HG03520 (cell line): ENCODE data around the gene GPX4.

Source experiments
- ATAC-seq: cut with Tn5 transposase; IDR thresholded peaks from one replicate; pipeline ENCODE4 v1.9.1; 2021; ENCODE audit warnings: mild to moderate bottlenecking, moderate library complexity; ENCODE audit not compliant: unreplicated experiment

Gene GPX4

GRCh38 chr19:1084024-1084868, 19.5 kb upstream of the GPX4 start:
- no peak for ATAC-seq

GRCh38 chr19:1085053-1085658, 18.6 kb upstream of the GPX4 start:
- ATAC-seq: no peak

DNA sequence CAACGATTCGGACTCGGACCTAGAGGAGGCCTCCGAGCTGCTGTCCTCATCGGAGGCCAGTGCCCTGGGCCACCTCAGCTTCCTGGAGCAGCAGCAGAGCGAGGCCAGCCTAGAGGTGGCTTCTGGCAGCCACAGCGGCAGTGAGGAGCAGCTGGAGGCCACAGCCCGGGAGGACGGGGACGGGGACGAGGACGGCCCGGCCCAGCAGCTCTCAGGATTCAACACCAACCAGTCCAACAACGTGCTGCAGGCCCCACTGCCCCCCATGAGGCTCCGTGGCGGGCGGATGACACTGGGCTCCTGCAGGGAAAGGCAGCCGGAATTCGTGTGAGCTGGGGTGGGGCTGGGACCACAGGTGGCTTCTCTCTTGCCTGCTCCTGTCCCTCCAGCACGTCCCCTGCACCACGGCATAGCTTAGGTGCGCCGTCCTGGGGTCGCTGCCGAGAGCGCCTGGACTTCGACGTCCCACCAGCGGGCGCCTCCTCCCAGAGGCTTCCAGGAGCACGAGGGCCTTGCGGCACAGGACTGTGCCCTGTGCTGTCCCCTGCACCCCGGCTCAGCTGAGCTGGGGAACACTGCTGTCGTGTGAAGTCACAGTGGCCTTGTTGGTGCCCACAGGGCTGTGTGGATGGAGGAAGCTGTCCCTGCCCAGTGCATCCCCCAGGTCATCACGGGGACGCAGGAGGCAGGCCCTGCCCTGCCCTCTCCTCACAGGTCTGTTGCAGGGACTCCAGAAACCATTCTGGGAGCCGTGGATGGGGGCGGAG, 17.9 kb upstream of the GPX4 start:
- no peak for ATAC-seq

DNA sequence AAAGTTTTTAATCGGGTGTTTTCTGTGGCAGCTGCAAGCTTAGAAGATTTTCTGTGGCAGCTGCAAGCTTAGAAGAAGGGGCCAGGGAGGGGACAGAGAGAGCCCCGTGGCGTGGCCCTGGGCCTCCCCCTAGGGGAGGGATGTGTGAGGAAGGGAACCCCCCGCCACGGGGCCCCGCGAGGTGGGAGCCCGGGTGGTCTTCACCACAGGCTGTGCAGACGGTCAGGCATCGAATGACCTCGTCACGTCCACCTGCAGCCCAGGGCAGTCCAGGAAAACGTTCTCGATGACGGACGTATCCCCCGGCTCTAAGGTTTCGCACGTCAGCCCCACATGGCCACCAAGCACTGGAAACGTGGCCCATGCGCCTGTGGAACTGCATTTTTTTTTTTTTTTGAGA, 17.2 kb upstream of the GPX4 start:
- no peak for ATAC-seq

GRCh38 chr19:1087813-1088415, 15.9 kb upstream of the GPX4 start:
- no peak for ATAC-seq

DNA sequence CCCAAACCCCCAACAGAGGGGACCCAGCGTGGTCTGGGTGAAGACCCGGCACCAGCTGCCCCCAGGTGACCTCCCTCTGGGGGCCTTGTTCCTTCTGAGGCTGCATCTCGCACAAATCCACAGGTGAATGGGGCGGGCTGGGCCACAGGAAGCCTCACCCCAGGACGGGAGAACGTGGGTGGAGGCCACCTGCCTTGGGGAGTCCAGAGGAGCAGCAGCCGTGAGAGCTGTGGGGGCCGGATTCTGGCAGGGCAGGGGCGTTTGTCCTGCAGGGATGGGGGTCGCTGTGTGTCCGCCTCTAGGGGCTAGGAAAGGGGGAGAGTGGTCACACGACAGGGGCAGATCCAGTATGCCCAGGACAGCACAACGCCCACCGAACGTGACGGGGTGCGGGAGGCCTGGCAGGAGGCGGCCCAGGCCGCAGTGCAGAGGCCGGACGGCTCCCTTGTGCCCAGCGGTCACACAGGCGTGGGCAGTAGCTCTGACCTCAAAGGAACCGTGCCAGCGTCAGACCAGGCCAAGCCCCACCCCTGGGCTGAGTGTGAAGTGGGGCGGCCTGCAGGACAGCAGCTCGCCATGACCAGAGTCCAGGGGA, 15.3 kb upstream of the GPX4 start:
- ATAC-seq: no peak

DNA sequence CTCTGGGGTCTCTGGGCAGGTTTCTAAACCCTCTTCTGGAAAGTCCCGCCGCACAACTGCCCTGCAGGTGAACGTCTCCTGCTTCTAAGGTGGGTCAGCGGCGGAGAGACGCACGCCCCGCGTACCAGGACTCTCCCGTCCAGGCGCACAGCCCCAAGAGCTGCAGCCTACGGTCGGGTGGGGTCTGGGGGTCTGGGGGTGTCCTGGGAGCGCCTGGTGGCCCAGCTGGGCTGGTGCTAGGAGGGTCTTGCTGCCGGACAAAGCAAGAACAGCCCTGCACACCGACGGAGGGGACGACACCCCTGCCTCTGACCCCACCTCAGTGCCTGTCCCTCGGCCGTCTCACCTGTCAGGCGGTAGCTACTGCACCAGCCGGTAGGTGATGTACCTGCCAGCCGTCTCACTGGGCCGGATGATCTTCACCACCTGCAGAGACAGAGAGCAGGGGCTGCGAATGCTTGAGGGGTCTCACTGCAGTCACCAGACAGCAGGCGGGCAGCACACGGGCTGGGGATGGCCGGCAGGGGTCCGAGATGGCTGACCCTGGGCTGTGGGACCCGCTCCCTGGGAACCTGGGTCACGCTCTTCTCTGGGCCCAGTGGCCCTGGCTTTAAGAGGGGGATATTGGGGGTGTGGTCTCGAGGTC, 14.5 kb upstream of the GPX4 start:
- ATAC-seq: no peak

GRCh38 chr19:1089891-1090290, 13.9 kb upstream of the GPX4 start:
- no peak for ATAC-seq

DNA sequence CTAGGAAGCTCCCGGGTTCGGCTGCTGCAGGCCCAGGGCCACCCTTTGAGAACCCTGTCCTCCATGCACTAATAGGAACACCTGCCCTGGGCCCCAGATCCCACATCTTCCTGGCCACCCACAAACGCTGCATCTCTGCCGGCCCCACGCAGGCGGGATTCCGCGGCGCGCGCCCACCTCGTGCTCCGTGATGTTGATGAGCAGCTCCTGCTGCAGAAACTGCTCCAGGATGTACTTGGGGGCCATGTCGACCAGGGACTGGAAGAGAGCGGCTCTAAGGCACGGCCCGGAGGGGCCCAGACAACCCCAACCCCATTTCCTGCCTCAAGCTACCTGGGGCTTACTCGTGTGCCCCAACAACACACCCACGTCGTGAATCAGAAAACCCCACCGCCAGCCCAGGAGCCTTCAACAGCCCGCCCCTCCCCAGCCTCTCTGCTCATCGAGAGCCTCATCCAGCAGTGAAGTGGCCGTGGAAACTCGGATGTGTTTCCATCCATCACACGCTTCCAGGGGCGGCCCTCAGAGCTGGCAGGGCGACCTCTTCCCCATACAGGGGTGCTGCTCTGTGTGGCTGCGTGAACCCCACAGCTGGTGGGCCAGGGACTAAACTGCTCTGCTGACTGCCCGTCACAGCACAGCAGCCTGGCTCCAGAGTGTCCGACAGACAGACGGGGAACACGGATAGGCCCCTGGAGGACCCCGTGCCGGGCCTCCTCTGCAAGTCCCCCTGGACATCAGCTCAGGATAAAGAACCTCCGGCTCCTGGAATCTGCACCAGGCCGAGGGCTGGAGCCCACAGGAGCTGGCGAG, 12.9 kb upstream of the GPX4 start:
- ATAC-seq: no peak

DNA sequence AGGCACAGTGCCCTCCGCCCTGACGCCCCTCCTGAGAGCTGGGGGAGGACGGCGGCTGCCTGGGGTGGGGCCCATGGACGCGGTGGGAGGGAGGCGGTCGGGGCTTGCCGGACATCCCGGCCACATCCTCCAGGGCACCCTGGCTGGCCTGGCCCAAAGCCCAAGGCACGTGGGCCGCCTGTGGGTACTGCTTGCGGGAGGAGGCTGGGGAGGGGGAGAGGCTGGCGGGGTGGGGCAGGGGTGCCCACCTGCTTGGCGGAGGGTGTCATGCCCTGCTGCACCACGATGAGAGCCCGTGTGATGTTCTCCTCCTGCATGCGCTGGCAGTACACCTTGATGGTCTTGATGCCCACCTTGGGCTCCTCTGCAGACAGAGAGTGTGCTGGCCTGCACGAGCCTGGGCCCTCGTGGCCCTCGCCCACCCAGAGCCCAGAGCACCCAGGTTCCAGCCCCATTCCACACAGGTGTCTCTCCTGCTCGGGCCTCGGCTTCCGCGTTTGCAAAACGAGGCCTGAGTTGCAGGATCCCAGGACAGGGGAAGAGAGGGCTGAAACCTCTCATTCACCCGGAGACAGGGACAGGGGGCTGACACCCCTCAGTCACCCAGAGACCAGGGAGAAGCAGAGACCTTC, 12.1 kb upstream of the GPX4 start:
- no peak for ATAC-seq

- no peak for ATAC-seq
Observed at GRCh38 chr19:1093330-1093729, 10.5 kb upstream of the GPX4 start.

DNA sequence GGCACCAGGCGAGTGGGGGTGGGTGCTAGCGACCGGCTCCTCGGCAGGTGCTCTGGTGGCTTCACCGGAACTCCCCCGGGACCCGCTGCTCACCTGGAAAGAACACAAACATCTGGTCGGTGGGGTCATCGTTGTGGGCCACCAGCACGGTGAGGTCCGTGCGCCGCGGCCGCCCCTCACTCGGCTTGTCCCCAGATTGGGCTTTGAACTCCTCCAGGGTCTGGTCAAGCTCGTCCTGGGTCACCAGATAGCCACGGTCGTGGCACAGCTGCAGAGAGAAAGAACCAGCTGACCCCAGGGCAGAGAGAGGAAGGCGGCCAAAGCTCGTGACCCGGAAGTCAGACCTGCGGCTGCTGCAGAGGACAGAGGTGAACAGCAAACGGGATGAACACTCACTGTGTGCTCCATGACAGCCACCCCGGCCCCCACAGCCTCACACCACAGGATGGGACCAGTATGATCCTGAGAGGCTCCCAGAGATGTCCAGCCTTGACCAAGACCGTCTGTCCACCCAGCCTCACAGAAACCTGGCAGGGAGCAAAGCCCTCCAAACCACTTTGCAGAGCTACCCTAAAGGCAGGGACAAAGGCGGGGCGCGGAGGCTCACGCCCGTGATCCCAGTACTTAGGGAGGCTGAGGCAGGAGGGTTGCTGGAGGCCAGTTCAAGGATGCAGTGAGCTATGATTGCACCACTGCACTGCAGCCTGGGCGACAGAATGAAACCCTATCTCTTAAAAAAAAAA, 9.8 kb upstream of the GPX4 start:
- no peak for ATAC-seq

DNA sequence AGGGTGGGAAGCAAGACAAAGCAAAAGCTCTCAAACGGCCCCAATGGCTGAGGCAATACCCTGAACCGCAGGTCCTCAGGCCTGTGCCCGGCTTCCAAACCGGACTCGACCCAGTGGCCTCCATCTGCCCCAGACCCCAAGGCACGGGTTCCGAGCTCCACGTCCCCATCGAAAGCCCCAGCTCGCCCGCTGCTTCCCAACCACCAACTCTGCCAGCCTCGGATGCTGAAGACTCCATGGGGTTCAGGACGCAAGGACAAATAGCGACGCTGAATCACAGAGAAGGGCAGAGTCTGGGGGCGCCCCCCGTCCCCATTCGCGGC, 9.2 kb upstream of the GPX4 start:
- no peak for ATAC-seq

DNA sequence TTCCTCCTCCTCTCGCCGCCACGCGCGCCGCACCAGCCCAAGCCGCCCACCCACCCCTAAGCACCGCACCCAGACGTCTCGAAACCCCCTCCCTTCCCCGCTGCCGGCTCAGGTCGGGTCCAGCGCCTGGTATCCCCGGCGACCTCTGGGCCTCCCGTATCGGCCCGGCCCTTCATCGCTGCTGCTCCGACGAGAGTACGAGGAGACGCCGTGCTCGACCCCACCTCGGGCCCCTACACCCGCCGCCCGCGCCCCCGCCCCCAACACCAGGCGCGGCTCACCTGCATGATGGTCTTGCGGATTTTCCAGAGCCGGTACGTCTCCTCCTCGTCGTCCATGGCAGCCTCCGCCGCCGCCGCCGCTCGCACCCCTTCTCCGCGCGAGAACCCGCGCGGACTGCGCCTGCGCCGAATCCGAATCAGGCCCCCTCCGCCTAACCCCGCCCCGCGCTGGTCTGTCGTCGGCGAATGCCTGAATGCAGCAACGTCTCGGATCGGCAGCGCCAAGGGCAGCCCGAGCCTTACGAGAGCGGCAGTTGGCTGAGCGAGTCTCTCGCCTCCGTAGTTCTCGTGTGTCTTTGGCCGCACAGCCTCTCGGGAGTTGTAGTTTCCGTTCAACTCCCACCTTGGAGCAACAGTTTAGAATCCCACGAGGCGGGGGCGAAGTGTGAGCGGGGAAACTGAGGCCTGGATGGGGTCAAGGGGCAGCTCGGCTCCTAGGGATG, 8.7 kb upstream of the GPX4 start, which contains the start of gene POLR2E:
POLR2E (minus strand) TSS at position 398 of the 724 bp plus-strand sequence; CDS start at position 338, 60 bp downstream.
- ATAC-seq: peak; percentile 85

DNA sequence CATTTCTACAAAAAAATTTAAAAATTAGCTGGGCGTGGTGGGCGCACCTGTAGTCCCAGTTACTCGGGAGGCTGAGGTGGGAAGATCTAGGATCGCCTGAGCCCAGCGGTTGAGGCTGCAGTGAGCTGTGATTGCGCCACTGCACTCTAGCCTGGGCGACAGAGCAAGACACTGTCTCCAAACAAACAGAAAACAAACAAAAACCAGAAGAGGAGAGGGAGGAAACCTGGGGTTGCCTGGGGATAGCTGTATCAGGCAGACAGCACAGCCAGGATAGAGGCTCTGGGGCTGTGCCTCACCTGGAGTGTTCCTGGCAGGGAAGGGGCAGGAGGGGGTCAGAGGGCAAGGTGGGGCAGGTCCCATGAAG, 6.0 kb upstream of the GPX4 start:
- no peak for ATAC-seq

DNA sequence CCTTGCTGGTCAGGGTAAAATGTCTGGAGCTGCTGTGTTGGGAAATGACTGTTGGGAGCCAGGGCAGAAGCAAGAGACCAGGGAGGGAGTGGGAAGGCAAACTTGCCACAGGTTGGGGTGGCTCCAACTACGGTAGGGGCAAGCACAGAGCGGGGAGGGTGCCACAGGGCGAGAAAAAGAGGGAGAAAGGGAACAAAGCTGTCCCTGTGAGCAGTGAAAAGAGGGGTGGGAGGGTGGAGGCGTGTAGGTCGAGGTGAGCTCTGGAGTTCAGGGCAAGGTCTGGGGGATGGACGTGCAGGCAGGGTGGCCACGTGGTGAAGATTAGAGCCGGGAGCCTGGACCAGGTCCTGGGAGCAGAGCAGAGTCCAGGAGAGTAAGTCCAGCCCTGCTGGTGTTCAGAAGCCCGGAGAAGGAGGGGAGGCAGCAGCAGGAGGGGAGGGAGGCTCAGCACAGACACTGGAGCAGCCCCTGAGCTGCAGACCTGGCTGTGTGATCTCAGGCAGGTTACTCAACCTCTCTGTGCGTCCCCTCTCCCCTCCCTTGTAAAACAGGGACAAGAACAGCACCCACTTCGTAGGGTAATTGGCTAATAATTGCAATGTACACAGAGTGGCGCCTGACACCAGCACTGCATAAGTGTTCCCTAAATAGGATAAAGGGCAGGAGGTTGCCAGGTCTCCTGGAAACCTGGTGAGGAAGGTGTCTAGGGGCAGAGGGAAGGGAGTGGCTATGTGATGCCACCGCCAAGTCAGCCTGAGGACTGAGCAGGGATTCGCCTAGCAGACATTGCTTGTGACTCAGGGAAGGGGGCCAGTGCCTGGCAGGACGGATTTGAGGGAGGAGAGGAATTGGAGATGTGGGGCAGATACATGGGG, 5.4 kb upstream of the GPX4 start:
- no peak for ATAC-seq

- ATAC-seq: no peak
Observed at GRCh38 chr19:1101337-1101698, 2.5 kb upstream of the GPX4 start.
